Fibroblast of peridontal ligament (primary cell): ENCODE data around the gene METTL4.
"Not testable (repeated sequence)": the region's sequence is repeated elsewhere in the genome, so short reads cannot be mapped to it uniquely, and the experiment has no call there.

Source experiments
- DNase-seq: peaks from one replicate; pipeline ENCODE4 v3.0.0-alpha.2; 2010; ENCODE audit errors: extremely low read depth

The METTL4 gene

DNA sequence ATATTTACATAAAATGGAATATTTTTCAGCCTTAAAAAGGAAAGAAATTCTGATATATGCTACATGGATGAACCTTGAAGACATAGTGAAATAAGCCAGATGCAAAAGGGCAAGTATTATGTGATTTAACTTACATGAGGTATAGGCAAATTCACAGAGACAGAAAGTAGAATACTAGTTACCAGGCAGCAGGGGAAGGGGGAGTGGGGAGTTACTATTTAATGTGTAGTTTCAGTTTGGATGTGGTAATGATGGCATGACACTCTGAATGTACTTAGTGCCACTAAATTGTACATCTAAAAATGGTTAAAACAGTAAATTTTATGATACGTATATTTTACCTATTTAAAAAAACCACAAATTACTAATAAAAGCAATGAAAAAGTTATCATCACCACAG, 12.1 kb downstream of the METTL4 start:
- DNase-seq = no peak

DNA sequence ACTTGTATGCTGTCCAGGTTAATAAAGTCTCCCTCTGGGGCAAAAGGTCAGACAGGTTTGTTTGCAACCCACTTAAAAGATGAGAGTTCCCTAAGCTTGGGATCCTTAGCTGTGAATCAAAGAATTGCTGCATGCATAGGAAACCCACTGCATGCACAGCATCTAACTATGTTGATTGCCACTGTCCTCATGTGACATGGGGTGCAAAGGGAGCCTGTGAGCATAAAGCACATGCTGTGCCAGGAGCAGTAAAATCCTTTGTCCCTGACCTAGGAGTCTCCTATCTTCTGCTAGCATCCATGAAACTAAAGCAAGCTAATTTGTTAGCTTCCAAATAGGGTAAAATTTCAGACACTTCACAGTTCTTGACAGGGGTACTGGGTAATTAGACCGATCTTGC, 13.8 kb downstream of the METTL4 start:
- no peak for DNase-seq

DNA sequence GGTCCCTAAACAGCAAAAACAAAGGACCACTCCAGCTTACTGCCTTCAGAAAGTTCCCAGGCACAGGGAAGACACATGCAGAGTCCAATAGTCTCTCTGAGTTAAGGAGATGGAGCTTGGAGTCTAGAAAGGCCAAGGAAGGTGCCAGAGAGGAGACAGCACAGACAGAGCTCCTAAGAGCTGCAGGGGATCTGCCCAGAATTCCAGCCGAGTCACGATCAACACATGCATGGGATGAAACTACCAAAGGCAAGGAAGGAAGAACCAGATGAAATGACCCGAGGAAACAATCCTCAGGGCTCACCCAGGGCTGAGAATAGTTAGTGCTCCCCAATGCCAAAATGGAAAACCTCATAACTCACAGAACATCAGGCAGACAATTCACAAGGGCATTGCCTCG, 15.4 kb downstream of the METTL4 start:
- peak; percentile 7 for DNase-seq

DNA sequence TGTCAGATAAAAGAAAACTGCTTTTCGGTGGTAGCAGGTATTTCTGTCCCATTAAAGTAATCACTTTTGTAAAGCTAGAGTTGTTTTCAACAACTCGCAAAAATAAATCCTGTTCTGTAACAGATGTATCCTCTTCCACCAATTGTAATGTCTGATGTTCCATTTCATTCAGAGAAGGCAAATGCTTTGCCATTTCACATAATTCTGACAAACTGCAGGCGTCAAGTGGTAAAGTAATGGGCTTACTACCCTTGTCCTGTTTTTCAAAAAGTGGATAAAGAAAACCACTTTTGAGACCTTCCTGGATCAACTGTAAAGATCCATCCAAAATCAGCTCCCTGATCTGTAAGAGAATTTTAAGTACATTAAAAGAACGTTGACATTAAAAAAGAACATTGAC, 16.6 kb downstream of the METTL4 start:
- no peak for DNase-seq

DNA sequence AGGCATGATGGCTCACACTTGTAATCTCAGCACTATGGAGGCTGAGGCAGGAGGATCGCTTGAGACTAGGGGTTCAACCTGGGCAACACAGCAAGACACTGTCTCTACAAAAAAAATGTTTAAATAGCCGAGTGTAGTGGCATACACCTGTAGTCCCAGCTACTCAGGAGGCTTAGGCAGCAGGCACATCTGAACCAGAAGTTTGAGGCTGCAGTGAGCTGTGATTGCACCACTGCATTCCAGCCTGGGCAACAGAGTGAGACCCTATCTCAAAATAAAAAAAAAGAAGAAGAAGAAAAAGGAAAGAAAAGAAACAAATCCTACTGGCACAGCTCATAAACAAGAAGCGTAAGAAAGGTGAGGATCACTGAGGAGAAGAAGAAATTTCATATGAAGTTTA, 19.9 kb downstream of the METTL4 start:
- DNase-seq = no peak

DNA sequence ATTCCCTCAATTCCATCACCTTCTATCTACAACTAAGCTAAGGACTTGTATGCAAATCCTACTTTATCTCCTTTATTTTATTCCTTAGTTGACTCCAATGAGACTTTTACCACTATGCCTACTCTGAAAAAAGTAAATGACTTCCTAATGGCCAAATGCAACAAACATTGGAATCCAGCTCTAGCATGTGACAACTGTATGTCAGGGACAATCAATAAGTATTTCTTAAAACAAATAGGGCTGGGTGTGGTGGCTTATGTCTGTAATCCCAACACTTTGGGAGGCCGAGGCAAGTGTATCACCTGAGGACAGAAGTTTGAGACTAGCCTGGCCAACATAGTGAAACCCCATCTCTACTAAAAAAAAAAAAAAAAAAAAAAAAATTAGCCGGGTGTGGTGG, 21.8 kb downstream of the METTL4 start:
- DNase-seq = no peak

DNA sequence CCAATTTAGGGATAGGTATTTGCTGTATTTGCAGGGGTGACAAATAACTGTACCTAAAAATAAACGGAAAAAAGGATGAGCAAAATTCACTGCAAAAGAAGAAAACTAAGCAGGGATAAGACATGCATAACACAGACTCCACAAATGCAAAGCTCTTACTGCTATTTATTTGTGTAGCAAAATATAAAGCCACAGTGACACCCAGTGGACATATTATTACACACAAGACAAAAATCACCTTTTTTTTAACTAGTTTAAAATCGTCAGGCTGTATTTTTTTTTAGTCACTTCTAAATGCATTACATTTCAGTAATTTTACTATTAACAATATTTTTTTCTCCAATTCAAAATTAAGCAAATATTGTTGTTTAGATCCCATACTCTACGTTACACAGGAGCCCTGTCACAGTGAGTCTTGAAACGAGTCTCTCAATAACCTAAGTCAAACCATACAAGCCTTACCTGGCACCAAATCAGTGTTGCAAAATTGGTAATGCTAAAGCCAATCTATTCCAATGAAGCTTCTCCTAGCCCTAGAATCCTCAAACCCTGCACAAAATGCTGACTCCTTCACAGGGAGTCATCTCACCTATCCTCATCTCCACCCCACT, 23.7 kb downstream of the METTL4 start:
- DNase-seq = peak; percentile 84

DNA sequence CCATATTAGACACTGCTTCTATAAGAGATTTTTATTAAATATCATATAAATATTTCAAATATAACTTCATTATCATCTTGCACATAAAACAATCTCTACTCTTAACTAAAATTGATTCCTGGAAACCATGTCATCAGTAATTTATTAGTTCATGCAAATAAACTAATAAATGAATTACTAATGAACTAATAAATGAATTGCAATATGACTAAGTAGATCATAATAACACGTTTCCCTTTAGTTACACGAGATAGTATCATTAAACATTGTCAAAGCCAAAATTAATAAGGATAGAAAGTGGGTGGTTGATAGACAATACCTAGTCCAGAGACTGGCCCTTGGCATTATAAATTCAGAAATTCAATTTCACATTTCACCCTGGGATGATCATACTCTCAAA, 26.1 kb downstream of the METTL4 start:
- DNase-seq = no peak

DNA sequence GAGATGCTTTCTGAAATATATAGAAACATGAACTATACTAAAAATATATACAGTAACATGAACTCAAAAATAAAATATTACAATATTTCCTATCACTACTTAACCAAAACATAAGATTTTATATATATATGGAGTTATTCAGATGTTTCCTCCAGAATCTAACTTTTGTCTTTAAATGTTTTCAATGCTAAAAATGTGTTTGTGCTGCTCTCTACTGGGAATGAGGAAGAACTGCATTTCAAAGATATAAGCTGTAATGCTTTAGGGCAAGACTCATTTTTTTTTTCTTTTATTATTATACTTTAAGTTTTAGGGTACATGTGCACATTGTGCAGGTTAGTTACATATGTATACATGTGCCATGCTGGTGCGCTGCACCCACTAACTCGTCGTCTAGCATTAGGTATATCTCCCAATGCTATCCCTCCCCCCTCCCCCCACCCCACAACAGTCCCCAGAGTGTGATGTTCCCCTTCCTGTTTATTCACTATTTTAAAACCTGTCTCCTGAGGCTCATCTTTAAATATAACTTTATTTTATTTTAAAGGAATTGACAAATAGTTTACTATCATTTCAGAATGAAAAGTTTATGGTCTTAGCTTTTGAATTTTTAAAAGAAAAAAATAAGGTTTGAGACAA, 29.3 kb downstream of the METTL4 start:
- peak; percentile 79 for DNase-seq

DNA sequence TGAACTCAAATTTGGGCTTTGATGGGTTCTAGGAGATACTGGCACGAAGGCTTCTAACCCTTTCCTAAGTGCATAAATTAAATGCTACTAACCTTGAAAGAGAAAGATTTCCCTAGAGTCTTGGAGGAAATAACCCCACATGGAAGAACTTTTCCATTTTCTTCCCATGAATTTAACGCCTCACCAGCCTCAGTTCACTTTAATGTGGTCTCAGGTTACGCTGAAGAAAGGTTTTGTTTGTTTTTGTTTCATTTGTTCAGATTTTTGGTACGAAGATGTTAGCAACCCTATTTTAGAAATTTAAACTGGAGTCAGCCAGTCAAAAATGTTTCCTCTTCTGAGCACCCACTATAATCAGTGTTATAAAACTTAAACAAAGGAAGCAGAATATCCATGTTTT, 30.7 kb downstream of the METTL4 start:
- DNase-seq = no peak

DNA sequence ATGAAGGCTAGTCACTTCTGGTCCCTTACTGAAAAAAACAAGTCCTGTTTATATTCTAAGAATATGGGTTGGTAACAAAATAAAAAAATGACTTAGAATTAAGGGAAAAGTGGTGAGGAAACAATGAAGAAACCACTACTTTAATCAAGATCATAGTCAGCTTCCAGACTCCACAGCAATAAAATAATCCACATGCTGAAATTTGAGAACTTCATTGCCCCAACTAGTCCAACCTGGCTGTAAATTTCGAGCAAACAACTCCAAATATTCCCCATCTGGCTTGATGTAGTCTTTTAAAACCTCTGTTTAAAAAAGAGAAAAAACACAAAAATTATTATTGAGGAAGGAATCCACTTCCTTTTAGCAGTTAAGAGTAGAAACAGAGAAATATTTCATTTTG, 32.5 kb downstream of the METTL4 start:
- DNase-seq = peak; percentile 79

DNA sequence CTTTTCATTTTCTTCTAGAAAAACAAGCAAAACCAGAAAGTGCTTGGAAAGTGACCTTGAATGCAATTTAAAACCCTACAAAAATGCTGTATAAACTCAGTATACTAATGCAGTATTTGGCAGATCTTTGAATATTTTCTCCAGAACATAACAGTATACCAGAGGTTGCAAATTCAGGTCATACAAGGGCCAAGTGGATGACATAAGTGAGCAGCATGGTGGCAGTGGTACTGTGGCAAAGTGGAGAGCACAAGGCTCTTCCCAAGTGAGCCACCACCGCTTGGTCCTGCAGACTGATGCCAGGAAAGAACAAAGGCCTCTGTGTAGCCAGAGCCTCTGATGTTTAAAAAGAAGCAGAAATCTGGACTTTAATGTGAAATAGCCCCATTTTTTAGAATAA, 33.1 kb downstream of the METTL4 start:
- peak; percentile 54 for DNase-seq

DNA sequence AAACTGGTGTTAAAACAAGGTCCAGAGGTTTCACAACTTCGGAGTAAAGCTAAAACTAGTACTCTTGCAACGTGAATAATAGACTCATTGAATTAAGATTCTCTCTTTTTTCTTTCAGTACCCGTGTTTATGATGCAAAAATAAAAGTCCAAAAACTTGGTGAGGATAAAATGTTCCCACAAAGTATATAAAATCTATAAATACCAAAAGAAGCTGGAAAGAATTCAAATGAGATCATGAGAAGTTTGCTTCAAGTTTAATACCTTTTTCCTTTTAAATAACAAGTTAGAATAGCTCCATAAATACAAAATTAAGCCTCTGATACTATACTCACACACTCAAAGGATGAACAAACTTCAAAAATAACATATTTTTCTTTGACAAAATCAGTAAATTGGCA, 34.0 kb downstream of the METTL4 start:
- DNase-seq = no peak

DNA sequence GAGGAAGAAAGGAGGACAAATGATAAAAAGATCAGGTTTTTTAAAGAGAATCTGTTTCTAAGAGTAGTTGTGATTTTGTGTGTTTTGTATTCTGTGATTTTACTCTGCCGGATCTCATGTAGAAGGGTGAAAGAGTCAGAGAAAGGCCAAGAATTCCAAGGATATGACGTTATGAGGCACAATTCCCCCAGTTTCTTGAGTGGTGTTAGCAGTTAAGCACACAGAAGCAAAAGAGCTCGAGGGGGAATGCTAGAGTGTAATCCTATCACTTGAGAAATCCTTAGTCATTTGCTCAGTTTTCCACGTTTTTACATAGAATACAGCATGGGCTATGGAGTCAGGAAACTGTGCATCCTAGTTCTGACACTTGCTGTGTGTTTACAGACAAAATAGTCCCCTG, 34.8 kb downstream of the METTL4 start:
- DNase-seq = peak; percentile 94

DNA sequence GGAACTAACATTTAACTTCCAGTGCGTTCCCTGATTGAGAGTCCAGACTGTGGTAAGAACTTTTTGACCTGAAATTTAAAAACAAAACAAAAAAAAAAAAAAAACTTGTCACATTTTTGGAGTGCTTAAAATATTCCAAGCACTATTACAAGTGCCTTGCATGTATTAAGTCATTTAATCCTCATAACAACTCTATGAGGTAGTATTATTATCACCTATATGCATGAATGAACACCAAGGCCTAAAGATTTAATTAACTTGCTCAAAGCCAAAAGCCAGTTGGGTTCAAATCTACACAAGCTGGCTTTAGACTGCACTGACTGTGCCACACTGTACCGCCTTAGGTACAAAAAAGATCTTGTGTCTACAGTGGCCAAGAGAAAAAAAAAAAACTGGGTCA, 35.2 kb downstream of the METTL4 start:
- no peak for DNase-seq

DNA sequence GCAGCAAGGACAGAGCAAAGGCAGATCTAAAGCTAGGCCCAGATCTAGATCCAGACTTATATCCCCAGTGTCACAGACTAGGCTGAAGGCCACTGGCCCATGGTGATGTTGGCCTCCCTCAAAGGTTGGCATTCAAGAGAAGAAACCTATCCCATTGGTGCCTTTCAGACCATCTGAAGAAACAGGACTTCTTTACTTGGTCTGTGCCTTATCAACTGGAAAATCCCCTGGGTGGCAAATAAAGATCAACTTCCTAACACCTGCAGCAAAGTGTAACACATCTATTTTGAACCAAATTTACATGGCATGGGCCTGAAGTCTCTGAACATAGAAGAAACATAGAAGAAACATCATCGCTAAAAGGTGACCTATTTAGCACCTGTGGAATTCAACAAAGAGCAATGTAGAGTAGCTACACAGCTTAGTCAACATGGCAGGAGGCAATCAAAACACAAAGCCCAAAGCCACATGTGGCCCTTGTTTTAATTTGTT, 35.8 kb downstream of the METTL4 start:
- no peak for DNase-seq

DNA sequence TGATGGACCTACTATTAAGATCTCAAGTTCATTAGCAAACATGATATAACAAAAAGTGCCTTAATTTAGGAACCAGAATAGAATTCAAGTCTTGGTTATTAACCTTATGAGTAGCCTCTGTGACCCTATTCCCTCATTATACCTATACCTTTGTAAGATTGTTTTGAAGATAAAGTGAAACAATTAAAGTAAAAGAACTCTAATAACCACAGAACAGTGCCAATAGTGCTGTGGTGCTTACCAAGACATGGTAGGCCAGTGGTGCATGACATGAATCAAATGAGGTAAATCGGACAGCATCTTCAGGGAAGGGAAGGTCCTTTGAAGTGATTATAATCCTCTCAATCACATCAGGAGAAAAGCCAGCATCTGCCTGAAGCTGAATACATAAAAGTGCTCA, 36.4 kb downstream of the METTL4 start:
- DNase-seq = no peak

DNA sequence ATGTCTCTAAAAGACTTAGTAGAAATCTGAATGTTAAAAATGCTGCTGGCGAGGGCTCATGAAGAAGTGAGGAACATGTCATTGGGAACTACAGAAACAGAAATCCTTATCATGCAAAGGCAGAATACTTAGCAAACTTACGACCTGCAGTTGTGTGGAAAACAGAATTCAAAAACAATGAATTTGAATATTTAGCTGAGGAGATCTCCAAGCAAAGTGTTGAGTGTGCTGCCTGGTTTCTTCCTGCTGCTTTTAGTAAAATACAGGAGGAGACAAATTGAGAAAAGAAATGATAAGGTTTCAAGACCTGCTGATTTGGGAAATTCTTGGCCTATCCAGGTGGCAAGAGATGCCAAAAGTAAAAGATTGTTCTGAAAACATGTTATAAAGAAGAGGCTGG, 38.5 kb downstream of the METTL4 start:
- no peak for DNase-seq

DNA sequence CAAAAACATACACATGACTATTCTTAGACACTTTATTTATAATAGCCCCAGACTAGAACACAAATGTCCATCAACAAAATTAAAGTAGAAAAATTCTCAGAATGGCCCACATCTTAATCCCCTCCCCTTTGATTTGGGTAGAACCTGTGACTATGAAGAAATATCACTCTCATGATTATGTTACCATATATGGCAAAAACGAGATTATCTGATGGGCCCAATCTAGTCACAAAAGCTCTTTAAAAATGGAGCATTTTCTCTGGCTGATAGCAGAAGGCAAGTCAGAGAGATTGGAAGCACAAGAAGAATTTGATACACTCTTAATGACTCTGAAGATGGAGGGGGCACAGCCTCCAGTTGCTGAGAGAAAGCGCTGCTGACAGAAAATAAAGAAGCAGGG, 39.6 kb downstream of the METTL4 start:
- no peak for DNase-seq

DNA sequence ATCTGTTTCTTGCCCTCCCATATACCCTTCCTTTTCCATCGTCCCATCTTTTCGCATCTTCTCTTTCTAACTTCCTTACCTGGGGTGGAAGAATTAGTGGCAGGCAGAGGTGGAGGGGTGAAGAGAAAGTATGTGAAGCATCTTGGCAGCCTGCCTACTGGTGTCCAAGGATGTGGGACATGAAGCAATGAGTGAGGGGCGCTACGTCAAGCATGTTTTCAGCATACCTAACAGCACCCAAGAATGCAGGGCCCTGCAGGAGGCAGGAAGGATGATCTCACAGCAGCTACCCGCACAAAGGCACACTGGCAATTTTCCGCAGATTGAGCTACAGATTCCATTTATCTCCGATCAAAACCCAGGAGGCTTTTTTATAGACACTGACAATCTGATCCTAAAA, 42.2 kb downstream of the METTL4 start:
- DNase-seq = no peak

DNA sequence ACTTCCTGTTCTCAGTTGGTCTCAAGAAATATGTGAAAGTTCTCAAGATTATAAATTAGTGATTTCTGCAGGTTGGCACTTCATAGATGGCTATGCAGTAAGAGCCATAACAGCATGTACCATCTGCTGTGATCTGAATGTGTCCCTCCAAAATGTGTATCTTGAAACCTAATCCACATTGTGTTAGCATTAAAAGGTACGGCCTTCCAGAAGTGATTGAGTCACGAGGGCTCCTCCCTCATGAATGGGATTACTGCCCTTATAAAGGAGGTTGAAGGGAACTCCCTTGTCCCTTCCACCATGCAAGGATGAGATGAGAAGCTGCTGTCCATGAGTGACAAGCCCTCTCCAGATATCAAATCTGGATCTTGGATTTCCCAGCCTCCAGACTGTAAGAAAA, 45.0 kb downstream of the METTL4 start:
- DNase-seq = no peak

DNA sequence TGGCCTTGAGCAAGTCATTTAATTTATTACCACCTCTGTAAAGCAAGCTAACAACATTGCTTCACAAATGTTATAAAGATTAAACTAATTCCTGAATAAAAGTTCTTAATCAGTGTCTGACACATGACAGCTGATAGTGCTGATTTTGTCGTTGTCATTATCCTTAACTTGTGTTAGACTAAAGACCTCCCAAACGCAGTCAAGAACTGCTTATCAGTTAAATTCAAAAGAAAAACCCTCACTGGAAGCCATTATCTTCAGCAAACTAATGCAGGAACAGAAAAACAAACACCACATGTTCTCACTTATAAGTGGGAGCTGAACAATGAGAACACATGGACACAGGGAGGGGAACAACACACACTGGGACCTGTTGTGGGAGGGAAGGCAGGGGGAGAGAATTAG, 46.5 kb downstream of the METTL4 start:
- DNase-seq = not testable (repeated sequence)

DNA sequence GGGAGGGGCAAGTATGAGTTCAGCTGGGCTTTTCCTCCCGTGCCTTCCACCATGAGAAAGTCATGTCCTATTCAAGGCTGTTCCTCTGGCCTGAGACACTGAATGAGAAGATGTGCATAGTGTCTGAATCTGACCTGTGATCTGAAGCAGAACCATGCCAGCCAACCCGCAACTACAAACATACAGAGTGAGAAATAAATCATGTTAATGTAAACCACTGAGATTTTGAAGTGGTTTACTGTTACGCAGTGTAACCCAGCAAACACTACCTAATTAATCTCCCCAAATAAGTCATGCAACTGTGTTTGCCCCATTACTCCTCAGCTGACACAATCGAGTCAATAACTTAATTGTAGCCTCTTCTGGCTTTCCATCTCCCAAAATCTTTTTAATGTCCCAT, 49.2 kb downstream of the METTL4 start:
- DNase-seq = no peak

DNA sequence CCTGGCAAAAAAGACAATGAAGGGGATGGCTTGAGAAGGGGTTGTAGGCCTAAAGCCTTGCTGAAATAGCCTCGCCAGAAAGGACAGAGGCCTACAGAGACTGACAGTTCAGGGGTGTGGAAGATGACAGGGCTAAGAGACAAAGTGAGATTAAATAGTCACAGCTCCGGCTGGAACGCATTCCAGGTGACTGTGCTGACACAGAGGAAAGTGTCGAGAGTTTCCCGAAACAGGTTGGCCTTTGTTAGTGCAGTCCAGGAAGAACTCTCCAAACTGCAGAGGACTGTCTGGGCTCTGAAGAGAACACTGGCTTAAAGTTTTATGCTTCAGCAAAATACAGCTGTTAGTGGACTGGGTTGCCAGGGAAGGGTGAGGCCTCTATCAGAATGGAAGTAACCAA, 52.8 kb downstream of the METTL4 start:
- no peak for DNase-seq
